Tibial nerve (tissue), 4 donors: ENCODE results near the gene IL20.

Experiments
- EP300 ChIP-seq, 2 donors: sonication (generic); formaldehyde crosslinking; IDR thresholded peaks; one replicate each; pipeline ENCODE4 v1.6.1; 2017; ENCODE audit warnings: antibody characterized with exemption in 2 of 2, mild to moderate bottlenecking in 1 of 2
- POLR2A ChIP-seq, 2 donors: fragments of 450-650 bp; IDR thresholded peaks; one replicate each; pipeline ENCODE4 v1.6.1; 2017; ENCODE audit warnings: antibody characterized with exemption in 2 of 2, mild to moderate bottlenecking in 2 of 2, moderate library complexity in 2 of 2
- TF ChIP-seq, protein P1 (sequence below), 5 experiments: fragments of 200-600 bp in 3 of 5; fragments of 450-650 bp in 2 of 5; sonication (generic) in 3 of 5; IDR thresholded peaks; one replicate each; pipeline ENCODE4 v1.5.1; 2016 to 2019; ENCODE audit warnings: antibody characterized with exemption in 5 of 5, mild to moderate bottlenecking in 3 of 5, moderate library complexity in 2 of 5

DNA sequence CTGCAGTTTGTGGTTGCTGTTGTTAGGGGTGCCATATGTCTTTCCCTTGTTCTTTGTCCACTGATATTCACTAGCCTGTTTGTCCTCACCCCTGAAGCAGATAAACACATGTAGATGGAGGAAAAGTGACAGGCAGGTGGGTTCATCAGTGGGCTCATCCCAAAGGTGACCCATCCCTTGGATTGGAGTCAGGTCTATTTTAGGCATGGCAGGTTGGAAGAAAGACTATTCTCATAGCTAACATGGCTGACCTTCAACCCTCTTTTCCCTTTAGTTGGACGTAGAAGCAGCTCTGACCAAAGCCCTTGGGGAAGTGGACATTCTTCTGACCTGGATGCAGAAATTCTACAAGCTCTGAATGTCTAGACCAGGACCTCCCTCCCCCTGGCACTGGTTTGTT, 37.3 kb downstream of the IL20 start:
- TF ChIP-seq, protein P1, sequence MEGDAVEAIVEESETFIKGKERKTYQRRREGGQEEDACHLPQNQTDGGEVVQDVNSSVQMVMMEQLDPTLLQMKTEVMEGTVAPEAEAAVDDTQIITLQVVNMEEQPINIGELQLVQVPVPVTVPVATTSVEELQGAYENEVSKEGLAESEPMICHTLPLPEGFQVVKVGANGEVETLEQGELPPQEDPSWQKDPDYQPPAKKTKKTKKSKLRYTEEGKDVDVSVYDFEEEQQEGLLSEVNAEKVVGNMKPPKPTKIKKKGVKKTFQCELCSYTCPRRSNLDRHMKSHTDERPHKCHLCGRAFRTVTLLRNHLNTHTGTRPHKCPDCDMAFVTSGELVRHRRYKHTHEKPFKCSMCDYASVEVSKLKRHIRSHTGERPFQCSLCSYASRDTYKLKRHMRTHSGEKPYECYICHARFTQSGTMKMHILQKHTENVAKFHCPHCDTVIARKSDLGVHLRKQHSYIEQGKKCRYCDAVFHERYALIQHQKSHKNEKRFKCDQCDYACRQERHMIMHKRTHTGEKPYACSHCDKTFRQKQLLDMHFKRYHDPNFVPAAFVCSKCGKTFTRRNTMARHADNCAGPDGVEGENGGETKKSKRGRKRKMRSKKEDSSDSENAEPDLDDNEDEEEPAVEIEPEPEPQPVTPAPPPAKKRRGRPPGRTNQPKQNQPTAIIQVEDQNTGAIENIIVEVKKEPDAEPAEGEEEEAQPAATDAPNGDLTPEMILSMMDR (IDR thresholded peaks at IDR 0.05), result no peak
- TF ChIP-seq POLR2A (IDR thresholded peaks at IDR 0.05) (no peak), EP300 (IDR thresholded peaks at IDR 0.05) (no peak)
